Stimulated activated CD8-positive, alpha-beta memory T cell treated with anti-CD3 and anti-CD28 coated beads, Interleukin-15, amount 100 ng/mL, for 4 hours (primary cell): ENCODE measurements around the gene HPCA.

Experiments
- DNase-seq, 2 donors: peaks; one replicate each; pipeline ENCODE4 v3.0.0-alpha.2; 2020; ENCODE audit warnings: low read depth in 2 of 2

Gene HPCA

GRCh38 chr1:32886004-32886827 lies at the start of gene HPCA:
Gene HPCA, plus strand, starts transcription at chr1:32886491. Its CDS starts 2,408 bp downstream, at chr1:32888899.
- no peak for DNase-seq

GRCh38 chr1:32848354-32849063 lies 37.8 kb upstream of the HPCA start:
- no peak for DNase-seq

DNA sequence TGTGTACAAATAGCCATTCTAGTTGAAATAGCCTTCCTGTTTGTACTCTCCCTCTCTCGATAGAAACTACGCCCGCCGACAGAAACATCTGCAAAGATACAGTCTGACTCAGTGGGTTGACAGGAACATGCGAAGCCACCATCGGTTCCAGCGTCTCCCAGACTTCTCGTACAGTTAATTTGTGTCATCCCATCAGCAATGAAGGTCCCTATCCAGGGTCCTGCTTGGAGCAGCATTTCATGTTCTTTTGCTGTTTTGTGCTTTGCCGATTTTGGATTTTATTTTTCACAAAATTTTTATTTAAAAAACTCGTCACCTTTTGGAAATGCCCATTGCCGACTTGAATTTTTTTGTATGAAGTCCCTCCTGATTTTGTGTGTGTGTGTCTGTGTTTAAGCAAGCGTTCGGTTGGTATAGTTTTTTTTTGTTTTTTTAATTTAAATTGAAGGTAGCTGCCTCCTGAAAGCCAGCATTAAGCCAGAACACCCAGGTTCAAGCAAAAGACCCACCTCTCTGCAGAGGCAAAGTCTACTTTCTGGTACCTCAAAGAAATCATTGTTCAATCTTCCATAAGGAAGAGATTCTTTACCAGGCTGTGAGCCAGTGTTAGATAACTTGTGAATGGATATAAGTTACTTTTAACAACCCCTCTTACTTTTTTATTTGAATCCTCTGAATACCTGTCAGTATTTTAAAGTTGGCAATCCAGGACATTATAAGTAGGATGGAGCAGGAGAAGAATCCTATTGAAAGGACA lies 30.3 kb upstream of the HPCA start:
- no peak for DNase-seq

GRCh38 chr1:32858136-32858535 lies 28.2 kb upstream of the HPCA start:
- no peak for DNase-seq

DNA sequence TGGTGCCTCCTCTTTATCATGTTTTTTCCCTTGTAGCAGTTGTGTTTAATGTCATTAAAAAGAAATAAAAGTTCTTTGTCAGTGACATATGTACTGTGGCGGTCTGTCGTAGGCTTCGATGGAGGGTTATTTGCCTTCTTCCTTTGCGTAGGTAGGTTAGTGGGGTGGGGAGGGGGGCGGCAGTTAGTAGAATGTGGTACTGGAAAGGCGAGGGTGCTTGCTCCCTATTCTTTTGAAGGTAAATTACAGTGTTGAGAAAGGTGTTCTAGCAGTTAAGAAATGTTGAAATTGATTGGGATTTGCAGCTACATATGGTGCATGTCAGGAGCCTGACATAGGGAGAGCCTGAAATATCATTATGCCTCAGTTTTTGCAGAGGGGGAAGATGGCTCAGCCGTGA lies 27.5 kb upstream of the HPCA start:
- no peak for DNase-seq

DNA sequence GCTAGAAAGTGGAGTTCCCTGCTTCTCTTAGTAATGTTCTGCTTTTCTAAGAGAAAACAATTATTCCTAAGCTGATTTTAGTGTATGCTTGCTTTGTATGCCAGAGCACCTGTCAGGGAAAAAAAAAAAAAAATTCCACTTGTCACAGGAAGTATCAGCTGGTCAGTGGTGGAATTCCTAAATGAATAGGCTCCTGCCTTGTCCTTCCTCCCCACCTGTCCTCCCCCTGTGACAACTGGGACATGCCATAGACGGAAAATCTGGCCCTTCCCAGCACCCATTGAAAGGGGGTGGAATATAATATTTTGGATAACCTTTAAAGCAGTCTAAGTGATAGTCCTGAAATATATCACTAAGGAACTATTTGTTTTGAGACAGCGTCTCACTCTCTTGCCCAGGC lies 26.4 kb upstream of the HPCA start:
- no peak for DNase-seq

- DNase-seq: no peak
These were observed 25.7 kb upstream of the HPCA start for GRCh38 chr1:32860566-32860965.

DNA sequence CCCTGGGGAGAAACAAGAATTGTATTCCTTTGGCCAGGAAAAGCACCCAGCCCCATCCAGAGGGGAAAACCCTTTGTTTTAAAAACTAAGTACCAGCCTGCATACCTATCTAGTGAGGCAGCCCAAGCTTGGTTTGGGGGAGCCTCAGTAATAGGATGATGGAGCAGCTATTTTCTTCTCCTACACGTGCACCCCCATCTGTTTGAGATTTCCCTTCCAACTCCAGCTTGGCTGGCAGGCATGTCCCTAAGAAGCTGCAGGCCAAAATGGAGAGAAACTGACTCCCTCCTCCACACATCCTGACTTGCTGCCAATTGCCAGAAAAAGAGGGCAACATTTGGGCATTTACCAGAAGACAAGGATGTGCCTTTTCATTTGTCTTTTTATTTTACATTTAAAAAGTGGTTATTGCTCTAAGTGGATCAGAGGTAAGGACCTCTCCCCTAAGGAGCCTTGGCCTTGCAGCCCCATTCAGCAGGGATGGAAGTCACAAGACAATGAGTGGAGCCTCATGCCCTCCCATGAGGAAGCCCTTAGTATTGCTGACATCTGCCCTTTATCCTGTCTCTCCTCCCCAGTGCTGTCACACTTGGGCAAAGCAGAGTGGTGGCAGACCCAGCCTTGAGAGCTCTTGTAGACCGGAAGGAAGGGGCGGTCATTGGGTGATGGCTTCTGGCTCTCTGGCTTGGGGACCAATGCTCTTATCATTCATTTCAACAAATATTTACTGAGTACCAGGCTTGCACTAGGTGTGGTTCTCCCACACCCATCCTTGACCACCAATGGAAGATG lies 24.2 kb upstream of the HPCA start:
- no peak for DNase-seq

- no peak for DNase-seq
These were observed 22.9 kb upstream of the HPCA start for GRCh38 chr1:32863218-32863880.

- DNase-seq: no peak
These were observed 22.4 kb upstream of the HPCA start for GRCh38 chr1:32863881-32864245.

GRCh38 chr1:32864375-32865019 lies 21.8 kb upstream of the HPCA start:
- DNase-seq: no peak

DNA sequence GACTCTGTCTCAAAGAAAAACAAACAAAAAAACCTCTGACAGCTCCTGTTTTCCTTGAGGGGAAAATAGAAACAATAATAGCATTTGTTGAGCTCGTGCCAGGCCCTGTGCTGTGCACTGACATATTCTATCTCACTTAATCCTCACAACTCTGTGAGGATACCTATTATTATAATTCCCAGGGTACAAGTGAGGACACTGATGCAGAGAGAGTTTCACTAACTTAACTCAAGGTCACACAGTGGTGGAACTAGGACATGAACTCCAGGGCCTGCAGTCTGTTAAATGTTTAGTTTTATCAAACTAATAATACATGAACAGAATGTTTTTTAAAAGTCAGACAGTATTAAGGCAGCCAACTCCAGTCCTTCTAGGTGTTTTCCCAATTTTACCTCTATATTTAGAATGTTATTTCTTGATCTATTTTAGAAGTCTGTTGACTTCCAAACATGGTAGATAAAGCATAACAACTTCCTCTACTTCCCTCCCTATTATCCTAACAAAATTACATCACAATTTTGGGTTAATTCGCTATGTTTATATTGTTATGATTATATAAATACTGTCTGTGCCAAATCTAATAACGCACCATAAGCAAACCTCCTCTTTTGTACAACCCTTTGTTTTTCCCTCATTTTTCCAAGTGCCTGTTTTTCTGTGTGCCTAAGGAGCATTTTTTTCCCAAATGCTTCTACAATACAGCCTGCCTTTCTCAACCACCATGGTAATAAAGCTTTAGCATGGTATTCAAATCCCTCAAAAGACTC lies 20.5 kb upstream of the HPCA start:
- DNase-seq: no peak

- no peak for DNase-seq
These were observed 19.1 kb upstream of the HPCA start for GRCh38 chr1:32867151-32867550.

GRCh38 chr1:32867671-32868070 lies 18.6 kb upstream of the HPCA start:
- no peak for DNase-seq

GRCh38 chr1:32868085-32868484 lies 18.2 kb upstream of the HPCA start:
- no peak for DNase-seq

- DNase-seq: no peak
These were observed 17.4 kb upstream of the HPCA start for GRCh38 chr1:32868806-32869455.

GRCh38 chr1:32869923-32870614 lies 16.2 kb upstream of the HPCA start:
- DNase-seq: no peak

DNA sequence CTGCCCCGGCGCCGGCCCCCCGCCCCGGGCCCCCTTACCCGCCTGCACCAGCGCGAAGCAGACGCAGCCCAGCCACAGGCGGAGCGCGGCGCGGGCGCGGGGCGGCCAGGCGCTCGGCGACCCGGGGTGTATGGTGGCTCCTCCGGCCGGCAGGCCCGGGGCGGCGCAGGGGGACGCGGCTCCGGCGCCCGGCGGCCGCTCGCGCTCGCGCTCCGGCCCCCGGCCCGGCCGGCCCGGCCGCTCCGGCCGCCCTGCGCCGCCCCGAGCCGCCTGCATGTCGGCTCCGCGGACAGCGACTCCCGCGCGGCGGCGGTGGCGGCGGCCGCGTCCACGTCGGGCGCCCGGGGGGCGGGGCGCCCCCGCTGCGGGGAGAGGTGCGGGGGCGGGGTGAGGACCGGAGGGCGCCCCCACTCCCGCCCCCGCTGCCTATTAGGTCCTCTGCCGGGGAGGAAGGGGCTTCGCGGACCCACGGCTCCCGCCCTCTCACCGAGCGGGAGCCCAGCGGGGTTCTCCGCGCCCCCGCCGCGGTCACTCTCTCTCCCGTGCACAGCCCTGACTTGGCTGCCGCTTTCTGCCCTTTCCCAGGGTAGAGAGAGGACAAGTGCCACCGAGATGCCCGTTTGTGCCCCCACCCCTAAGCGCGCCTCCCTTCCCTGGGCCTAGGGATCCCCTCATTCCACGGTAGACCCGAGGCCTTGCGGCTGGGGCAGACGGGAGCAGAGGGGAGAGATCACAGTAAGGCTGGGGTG lies 15.5 kb upstream of the HPCA start, which contains the start of gene FNDC5:
FNDC5 (minus strand) TSS at position 298 of the 749 bp plus-strand sequence.
- DNase-seq: no peak
